ENCODE results near the gene TES. TPM values are rescaled to one million over a fixed set of nuclear protein-coding genes. Genes with fewer than 3 reads are reported as not detected.
A peak's percentile ranks its signal among the peaks of the same experiment; 100 is the strongest.

Gene TES
- total and polyA plus RNA-seq, 2 of the 13 experiments (the other 11 are each of a cell fraction or from before 2014, with no cell fraction given): 21.6 to 23.0 TPM

DNA sequence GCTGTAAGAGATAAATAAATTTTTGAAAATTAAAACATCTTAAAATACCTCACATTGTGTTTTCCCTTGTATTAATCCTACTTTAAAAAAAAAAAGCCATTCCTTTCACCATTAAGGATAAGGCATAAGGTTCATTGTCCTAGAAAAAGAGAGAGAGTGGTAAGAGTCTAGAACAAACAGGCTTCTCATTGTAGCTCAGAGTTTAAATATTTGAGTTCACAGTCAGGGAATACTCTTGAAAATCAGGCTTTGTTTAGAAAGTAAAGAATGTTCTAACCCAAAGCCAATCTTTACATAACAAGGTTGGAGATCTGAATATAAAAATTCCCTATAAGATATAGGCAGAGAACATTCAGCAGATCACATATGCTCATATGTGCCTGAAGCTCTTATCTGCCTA, 40.2 kb upstream of the TES start (continued):
- TF ChIP-seq SNAI1 (CRISPR knock-in tag; IDR thresholded peaks at IDR 0.05; ENCODE audit: borderline replicate concordance): no peak
- no peak for TF ChIP-seq ASH2L (IDR thresholded peaks at IDR 0.05; ENCODE audit: insufficient read length, low read depth, low read length)
- TF ChIP-seq ZSCAN5A (CRISPR knock-in tag; IDR thresholded peaks at IDR 0.05; ENCODE audit: borderline replicate concordance): no peak
- 0 out of 2 replicates have a peak, but pooled peaks have one; percentile 7 for TF ChIP-seq CHD4 (IDR thresholded peaks at IDR 0.05; ENCODE audit: borderline replicate concordance, low read length)
- TF ChIP-seq SOX5 (CRISPR knock-in tag; IDR thresholded peaks at IDR 0.05; ENCODE audit: borderline replicate concordance): peak; percentile 96
- TF ChIP-seq ZNF749 (CRISPR knock-in tag; IDR thresholded peaks at IDR 0.05; ENCODE audit: borderline replicate concordance): no peak
- TF ChIP-seq, protein P1, sequence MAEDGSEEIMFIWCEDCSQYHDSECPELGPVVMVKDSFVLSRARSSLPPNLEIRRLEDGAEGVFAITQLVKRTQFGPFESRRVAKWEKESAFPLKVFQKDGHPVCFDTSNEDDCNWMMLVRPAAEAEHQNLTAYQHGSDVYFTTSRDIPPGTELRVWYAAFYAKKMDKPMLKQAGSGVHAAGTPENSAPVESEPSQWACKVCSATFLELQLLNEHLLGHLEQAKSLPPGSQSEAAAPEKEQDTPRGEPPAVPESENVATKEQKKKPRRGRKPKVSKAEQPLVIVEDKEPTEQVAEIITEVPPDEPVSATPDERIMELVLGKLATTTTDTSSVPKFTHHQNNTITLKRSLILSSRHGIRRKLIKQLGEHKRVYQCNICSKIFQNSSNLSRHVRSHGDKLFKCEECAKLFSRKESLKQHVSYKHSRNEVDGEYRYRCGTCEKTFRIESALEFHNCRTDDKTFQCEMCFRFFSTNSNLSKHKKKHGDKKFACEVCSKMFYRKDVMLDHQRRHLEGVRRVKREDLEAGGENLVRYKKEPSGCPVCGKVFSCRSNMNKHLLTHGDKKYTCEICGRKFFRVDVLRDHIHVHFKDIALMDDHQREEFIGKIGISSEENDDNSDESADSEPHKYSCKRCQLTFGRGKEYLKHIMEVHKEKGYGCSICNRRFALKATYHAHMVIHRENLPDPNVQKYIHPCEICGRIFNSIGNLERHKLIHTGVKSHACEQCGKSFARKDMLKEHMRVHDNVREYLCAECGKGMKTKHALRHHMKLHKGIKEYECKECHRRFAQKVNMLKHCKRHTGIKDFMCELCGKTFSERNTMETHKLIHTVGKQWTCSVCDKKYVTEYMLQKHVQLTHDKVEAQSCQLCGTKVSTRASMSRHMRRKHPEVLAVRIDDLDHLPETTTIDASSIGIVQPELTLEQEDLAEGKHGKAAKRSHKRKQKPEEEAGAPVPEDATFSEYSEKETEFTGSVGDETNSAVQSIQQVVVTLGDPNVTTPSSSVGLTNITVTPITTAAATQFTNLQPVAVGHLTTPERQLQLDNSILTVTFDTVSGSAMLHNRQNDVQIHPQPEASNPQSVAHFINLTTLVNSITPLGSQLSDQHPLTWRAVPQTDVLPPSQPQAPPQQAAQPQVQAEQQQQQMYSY (CRISPR knock-in tag; IDR thresholded peaks at IDR 0.05): no peak
- TF ChIP-seq FOXA3 (CRISPR knock-in tag; IDR thresholded peaks at IDR 0.05): peak; percentile 86
- TF ChIP-seq ARID4A (CRISPR knock-in tag; IDR thresholded peaks at IDR 0.05; ENCODE audit: borderline replicate concordance): no peak
- TF ChIP-seq BCL6 (CRISPR knock-in tag; IDR thresholded peaks at IDR 0.05): peak; percentile 83
- TF ChIP-seq SMAD9 (CRISPR knock-in tag; IDR thresholded peaks at IDR 0.05): no peak
- TF ChIP-seq LRRFIP1 (CRISPR knock-in tag; conservative IDR thresholded peaks at IDR 0.05): no peak
- TF ChIP-seq, protein P2, sequence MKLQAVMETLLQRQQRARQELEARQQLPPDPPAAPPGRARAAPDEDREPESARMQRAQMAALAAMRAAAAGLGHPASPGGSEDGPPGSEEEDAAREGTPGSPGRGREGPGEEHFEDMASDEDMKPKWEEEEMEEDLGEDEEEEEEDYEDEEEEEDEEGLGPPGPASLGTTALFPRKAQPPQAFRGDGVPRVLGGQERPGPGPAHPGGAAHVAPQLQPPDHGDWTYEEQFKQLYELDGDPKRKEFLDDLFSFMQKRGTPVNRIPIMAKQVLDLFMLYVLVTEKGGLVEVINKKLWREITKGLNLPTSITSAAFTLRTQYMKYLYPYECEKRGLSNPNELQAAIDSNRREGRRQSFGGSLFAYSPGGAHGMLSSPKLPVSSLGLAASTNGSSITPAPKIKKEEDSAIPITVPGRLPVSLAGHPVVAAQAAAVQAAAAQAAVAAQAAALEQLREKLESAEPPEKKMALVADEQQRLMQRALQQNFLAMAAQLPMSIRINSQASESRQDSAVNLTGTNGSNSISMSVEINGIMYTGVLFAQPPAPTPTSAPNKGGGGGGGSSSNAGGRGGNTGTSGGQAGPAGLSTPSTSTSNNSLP (IDR thresholded peaks at IDR 0.05; ENCODE audit: low read depth, low read length): no peak

All from HepG2 (cell line).